ENCODE results near the gene RNF149. TPM values are rescaled to one million over a fixed set of nuclear protein-coding genes. Genes with fewer than 3 reads are reported as not detected.
"Not testable (repeated sequence)": the region's sequence is repeated elsewhere in the genome, so short reads cannot be mapped to it uniquely, and the experiment has no call there.

RNF149 gene
- total and polyA plus RNA-seq, 2 donors (not counting 1 experiment from before 2014, with no cell fraction given) = 29.4 to 49.0 TPM

DNA sequence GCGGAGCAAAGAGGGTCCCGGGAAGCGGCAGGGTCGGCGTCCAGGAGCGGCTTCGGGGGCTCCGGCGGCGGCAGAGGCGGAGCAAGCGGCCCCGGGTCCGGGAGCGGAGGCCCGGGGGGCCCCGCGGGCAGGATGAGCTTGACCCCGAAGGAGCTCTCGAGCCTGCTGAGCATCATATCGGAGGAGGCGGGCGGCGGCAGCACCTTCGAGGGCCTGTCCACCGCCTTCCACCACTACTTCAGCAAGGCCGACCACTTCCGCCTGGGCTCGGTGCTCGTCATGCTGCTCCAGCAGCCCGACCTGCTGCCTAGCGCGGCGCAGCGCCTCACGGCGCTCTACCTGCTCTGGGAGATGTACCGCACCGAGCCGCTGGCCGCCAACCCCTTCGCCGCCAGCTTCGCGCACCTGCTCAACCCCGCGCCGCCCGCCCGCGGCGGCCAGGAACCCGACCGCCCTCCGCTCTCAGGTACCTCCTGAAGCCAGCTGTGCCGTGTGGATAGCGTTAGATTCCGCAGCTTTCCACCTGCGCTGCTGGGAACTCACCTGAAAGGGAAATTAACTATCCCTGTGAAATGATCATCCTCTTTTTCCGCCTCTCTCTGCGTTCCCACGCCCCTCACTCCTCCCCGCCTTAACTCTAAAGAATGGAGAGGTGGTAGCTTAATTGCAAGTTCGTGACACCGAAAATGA lies 55.3 kb downstream of the RNF149 start:
- TF ChIP-seq, protein P1, sequence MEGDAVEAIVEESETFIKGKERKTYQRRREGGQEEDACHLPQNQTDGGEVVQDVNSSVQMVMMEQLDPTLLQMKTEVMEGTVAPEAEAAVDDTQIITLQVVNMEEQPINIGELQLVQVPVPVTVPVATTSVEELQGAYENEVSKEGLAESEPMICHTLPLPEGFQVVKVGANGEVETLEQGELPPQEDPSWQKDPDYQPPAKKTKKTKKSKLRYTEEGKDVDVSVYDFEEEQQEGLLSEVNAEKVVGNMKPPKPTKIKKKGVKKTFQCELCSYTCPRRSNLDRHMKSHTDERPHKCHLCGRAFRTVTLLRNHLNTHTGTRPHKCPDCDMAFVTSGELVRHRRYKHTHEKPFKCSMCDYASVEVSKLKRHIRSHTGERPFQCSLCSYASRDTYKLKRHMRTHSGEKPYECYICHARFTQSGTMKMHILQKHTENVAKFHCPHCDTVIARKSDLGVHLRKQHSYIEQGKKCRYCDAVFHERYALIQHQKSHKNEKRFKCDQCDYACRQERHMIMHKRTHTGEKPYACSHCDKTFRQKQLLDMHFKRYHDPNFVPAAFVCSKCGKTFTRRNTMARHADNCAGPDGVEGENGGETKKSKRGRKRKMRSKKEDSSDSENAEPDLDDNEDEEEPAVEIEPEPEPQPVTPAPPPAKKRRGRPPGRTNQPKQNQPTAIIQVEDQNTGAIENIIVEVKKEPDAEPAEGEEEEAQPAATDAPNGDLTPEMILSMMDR (conservative IDR thresholded peaks at IDR 0.05 in 1 of 2, IDR thresholded peaks at IDR 0.05 in 1 of 2; ENCODE audit: low read depth in 1 of 2, low read length in 2 of 2) = no peak
- no peak for TF ChIP-seq EZH2 (IDR thresholded peaks at IDR 0.05; ENCODE audit: low read length, missing control alignments)
- no peaks in the 10 kb centered on the region for H3K27me3 ChIP-seq (ENCODE audit: control insufficient read depth, insufficient read depth, low read length)

DNA sequence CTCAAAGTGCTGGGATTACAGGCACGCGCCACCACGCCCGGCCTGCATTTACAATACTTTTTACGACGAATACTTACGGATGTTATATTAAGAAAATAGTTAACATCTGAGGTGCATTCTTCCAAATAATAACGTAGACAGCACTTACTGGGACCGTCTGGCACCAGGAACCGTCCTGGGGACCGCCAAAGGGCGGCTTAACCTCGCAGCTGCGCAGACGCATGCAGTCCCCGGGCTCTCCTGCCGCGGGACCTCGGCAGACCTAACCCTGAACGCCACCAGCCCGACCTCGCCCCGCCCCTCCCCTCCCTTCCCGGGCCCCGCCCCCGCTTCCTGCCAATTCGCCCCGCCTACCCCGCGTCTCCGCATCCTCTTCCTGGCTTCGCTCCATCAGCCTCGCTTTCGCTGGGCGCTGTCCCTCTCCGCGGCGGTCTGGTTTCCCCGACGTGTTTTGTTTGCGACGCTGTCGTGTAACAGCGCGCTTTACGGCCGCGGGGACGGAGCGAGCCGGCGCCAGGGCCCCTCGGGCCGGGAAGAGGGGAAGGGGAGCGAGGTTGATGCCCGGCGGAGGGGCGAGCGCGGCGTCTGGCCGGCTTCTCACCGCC lies 56.0 kb downstream of the RNF149 start, which contains the start of gene CNOT11:
TSS of gene CNOT11 (plus strand) at position 479 of the 605 bp plus-strand sequence. CDS start at position 558, 79 bp downstream.
- peaks cover 26% of the 10 kb centered on the region for H3K79me2 ChIP-seq (ENCODE audit: control insufficient read depth, insufficient read depth, low read length)
- H3K4me1 ChIP-seq (ENCODE audit: control insufficient read depth, extremely low read depth, insufficient read depth, low read length) = peaks cover 4% of the 10 kb centered on the region
- peak within 1 kb of the TSS; percentile 48 for H2AFZ ChIP-seq (ENCODE audit: low read length)
- no peaks in the 10 kb centered on the region for H4K20me1 ChIP-seq (ENCODE audit: control insufficient read depth, extremely low read depth, insufficient read depth, low read length)
- no peaks in the 10 kb centered on the region for H3K9me3 ChIP-seq (ENCODE audit: control insufficient read depth, insufficient read depth, low read depth, low read length)
- H3K4me3 ChIP-seq (replicated peaks in 1 of 4; ENCODE audit: control extremely low read depth in 1 of 4, insufficient read depth in 1 of 4, low read depth in 3 of 4, low read length in 4 of 4) = peak within 1 kb of the TSS; percentile 90 to 97 (median 94)
- TF ChIP-seq, protein P1 (conservative IDR thresholded peaks at IDR 0.05 in 1 of 2, IDR thresholded peaks at IDR 0.05 in 1 of 2; ENCODE audit: low read depth in 1 of 2, low read length in 2 of 2) = no peak
- no peak for TF ChIP-seq EZH2 (IDR thresholded peaks at IDR 0.05; ENCODE audit: low read length, missing control alignments)
- DNase-seq (ENCODE audit: low read depth in 2 of 2) = peak; percentile 97 to 99
- H3K4me2 ChIP-seq (ENCODE audit: extremely low read depth, insufficient read depth, low read length) = peak within 1 kb of the TSS; percentile 92
- H3K36me3 ChIP-seq (ENCODE audit: control insufficient read depth, insufficient read depth, low read length) = no peaks in the 10 kb centered on the region
- H3K27ac ChIP-seq (ENCODE audit: insufficient read depth, low read length) = peak within 1 kb of the TSS; percentile 88
- no peaks in the 10 kb centered on the region for H3K27me3 ChIP-seq (ENCODE audit: control insufficient read depth, insufficient read depth, low read length)
- peak within 1 kb of the TSS; percentile 90 for H3K9ac ChIP-seq (ENCODE audit: insufficient read depth, low read length)

More for the DNA sequence above, 55.3 kb downstream of the RNF149 start:
- H3K4me1 ChIP-seq (ENCODE audit: control insufficient read depth, extremely low read depth, insufficient read depth, low read length) = peaks cover 4% of the 10 kb centered on the region
- peak overlapping the region; percentile 88 for H3K27ac ChIP-seq (ENCODE audit: insufficient read depth, low read length)
- no peaks in the 10 kb centered on the region for H4K20me1 ChIP-seq (ENCODE audit: control insufficient read depth, extremely low read depth, insufficient read depth, low read length)
- H3K9me3 ChIP-seq (ENCODE audit: control insufficient read depth, insufficient read depth, low read depth, low read length) = no peaks in the 10 kb centered on the region
- peaks cover 26% of the 10 kb centered on the region for H3K79me2 ChIP-seq (ENCODE audit: control insufficient read depth, insufficient read depth, low read length)
- peak overlapping the region; percentile 90 for H3K9ac ChIP-seq (ENCODE audit: insufficient read depth, low read length)
- peak overlapping the region; percentile 92 for H3K4me2 ChIP-seq (ENCODE audit: extremely low read depth, insufficient read depth, low read length)
- DNase-seq (ENCODE audit: low read depth in 2 of 2) = peak; percentile 62 to 72
- peak overlapping the region; percentile 19 for H2AFZ ChIP-seq (ENCODE audit: low read length)
- H3K36me3 ChIP-seq (ENCODE audit: control insufficient read depth, insufficient read depth, low read length) = no peaks in the 10 kb centered on the region
- H3K4me3 ChIP-seq (replicated peaks in 1 of 4; ENCODE audit: control extremely low read depth in 1 of 4, insufficient read depth in 1 of 4, low read depth in 3 of 4, low read length in 4 of 4) = peak overlapping the region; percentile 90 to 97 (median 94)

DNA sequence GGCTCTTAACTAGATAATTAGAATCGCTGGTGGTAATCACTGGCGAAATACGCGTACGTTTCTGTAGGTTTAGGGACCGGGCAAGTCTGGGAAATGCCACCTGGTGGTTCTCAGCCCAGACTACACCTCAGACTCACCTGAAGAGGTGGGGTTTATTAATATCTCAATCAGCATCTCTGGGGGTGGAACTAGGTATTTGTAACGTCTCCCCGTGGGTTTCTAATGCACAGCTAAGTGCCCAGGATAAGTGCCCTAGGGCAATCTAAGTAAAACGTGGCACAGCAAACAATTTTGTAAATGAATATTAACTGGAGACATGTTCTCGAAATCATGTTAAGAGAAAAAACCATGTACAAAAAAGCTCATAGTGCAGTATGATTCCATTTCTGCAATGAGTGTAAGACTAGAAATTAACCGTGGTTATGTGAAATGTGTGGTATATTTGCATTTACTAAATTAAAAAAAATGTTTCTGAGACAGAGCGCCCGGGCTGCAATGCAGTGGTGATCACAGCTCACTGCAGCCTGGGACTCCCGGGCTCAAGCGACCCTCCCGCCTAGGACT lies 56.6 kb downstream of the RNF149 start:
- no peak for TF ChIP-seq EZH2 (IDR thresholded peaks at IDR 0.05; ENCODE audit: low read length, missing control alignments)
- TF ChIP-seq, protein P1 (conservative IDR thresholded peaks at IDR 0.05 in 1 of 2, IDR thresholded peaks at IDR 0.05 in 1 of 2; ENCODE audit: low read depth in 1 of 2, low read length in 2 of 2) = peak in 1 of 2 donors; percentile 10
- Histone ChIP-seq H2AFZ (ENCODE audit: low read length) (peak overlapping the region; percentile 48), H3K27ac (ENCODE audit: insufficient read depth, low read length) (peak overlapping the region; percentile 5)

DNA sequence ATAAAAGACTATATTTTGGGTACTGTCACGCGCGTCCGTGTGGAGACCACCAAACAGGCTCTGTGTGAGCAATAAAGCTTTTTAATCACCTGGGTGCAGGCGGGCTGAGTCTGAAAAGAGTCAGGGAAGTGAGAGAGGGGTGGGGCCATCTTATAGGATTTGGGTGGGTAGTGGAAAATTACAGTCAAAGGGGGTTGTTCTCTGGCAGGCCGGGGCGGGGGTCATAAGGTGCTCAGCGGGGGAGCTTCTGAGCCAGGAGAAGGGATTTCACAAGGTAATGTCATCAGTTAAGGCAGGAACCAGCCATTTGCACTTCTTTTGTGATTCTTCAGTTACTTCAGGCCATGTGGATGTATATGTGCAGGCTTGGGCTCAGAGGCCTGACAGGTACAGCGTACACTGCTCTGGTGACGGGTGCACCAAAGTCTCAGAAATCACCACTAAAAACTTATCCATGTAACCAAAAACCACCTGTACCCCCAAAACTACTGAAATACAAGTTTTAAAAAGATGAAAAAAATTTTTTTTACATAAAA lies 57.2 kb downstream of the RNF149 start:
- H4K20me1 ChIP-seq (ENCODE audit: control insufficient read depth, extremely low read depth, insufficient read depth, low read length); H3K4me2 ChIP-seq (ENCODE audit: extremely low read depth, insufficient read depth, low read length); H3K27me3 ChIP-seq (ENCODE audit: control insufficient read depth, insufficient read depth, low read length); H3K4me3 ChIP-seq (replicated peaks in 1 of 4; ENCODE audit: control extremely low read depth in 1 of 4, insufficient read depth in 1 of 4, low read depth in 3 of 4, low read length in 4 of 4); H3K4me1 ChIP-seq (ENCODE audit: control insufficient read depth, extremely low read depth, insufficient read depth, low read length); DNase-seq (ENCODE audit: low read depth in 2 of 2); H2AFZ ChIP-seq (ENCODE audit: low read length); H3K9ac ChIP-seq (ENCODE audit: insufficient read depth, low read length); H3K36me3 ChIP-seq (ENCODE audit: control insufficient read depth, insufficient read depth, low read length); H3K27ac ChIP-seq (ENCODE audit: insufficient read depth, low read length); H3K9me3 ChIP-seq (ENCODE audit: control insufficient read depth, insufficient read depth, low read depth, low read length): not testable (repeated sequence)
- peaks cover 26% of the 10 kb centered on the region for H3K79me2 ChIP-seq (ENCODE audit: control insufficient read depth, insufficient read depth, low read length)

More for the DNA sequence above, 56.6 kb downstream of the RNF149 start:
- no peaks in the 10 kb centered on the region for H3K27me3 ChIP-seq (ENCODE audit: control insufficient read depth, insufficient read depth, low read length)
- H4K20me1 ChIP-seq (ENCODE audit: control insufficient read depth, extremely low read depth, insufficient read depth, low read length) = no peaks in the 10 kb centered on the region
- H3K36me3 ChIP-seq (ENCODE audit: control insufficient read depth, insufficient read depth, low read length) = no peaks in the 10 kb centered on the region
- peak overlapping the region; percentile 53 for H3K4me2 ChIP-seq (ENCODE audit: extremely low read depth, insufficient read depth, low read length)
- peak overlapping the region; percentile 17 for H3K9ac ChIP-seq (ENCODE audit: insufficient read depth, low read length)
- peak overlapping the region; percentile 28 to 97 (median 59) for H3K4me3 ChIP-seq (replicated peaks in 1 of 4; ENCODE audit: control extremely low read depth in 1 of 4, insufficient read depth in 1 of 4, low read depth in 3 of 4, low read length in 4 of 4)
- DNase-seq (ENCODE audit: low read depth in 2 of 2) = no peak
- H3K9me3 ChIP-seq (ENCODE audit: control insufficient read depth, insufficient read depth, low read depth, low read length) = no peaks in the 10 kb centered on the region
- H3K79me2 ChIP-seq (ENCODE audit: control insufficient read depth, insufficient read depth, low read length) = peaks cover 26% of the 10 kb centered on the region
- H3K4me1 ChIP-seq (ENCODE audit: control insufficient read depth, extremely low read depth, insufficient read depth, low read length) = peaks cover 4% of the 10 kb centered on the region
